Stimulated activated CD8-positive, alpha-beta memory T cell treated with anti-CD3 and anti-CD28 coated beads, Interleukin-7, amount 100 ng/mL, for 24 hours (primary cell): Measurements from ENCODE around the gene COL5A2.

ENCODE experiments used
- DNase-seq: peaks from one replicate; pipeline ENCODE4 v3.0.0-alpha.2; 2020; ENCODE audit warnings: low read depth

Gene COL5A2

DNA sequence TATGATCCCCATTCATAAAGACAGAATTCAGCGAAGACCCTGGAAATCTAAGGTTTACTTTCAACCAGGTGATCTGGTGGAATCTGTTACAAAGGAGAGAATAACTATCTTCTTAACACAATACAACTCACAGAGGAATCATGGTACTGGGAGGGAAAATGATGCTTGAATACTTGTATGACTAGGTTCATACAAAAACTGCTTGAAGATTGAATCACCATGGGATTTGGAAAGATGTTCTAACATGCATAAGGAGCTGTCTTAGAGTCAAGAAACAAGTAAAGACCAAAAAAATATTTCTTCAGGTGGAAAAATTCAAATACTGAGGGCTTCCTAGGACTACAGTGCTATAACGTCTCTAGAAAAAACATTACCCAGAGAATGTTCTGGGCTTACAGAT is 32.2 kb downstream of the COL5A2 start:
- DNase-seq: no peak

DNA sequence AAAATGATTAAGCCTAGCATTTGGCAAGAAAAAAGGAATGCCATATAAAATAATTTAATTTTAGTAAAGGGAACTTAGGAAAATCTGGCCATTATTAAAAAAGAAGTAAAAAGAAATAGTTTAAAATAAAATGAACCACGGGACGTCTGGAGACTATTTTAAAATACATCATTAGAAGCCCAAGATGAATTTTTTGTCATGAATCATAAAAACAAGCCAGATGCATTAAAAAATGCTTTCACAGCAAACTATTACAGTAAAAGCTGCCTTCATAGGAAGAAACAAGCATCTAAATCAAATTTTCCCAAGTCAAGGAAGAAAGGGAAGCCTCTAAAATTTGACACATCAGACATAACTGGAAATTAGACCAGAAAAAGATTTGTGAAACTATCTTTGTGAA is 33.0 kb downstream of the COL5A2 start:
- no peak for DNase-seq

DNA sequence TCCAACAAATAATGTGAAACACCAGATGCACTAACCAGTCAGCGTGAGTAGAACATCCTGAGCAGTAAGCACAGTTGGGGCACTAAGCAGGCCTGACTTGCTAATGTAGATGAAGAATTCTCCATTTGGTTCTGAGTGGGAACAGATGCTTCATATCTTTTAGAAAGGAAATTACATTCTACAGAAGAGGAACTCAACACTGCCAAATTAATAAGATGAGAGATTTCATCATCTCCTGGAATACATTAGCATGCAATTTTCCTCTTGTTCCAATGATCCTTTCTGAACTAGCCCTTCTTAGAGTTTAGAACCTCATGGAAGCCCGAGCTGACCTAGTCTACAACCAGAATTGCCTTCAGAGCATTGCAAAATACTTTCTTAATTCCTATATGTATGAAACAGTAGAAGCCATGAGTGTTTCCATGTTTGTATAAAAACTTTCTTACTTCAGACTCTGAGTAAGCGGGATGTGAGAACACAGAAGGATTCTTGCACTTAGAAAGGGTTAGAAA is 34.8 kb downstream of the COL5A2 start:
- DNase-seq: no peak

DNA sequence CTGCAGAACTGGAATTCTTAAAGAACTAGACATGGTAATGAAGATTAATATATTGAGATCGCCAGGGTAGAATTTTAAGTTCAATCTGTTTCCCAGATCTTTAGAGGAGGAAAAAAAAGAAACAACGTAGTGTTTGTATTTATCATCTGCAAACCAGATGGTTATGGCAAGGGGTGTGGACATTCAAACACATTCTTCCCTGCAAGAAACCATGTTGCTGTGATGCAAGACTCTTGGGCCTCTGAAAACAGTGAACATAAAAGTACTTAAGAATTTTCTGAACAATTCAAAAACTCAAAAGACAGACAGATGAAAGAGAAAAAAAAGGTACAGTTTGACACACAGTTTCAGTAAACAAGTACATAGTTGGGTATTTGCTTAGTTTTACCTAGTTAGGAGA is 35.6 kb downstream of the COL5A2 start:
- no peak for DNase-seq

GRCh38 chr2:189142893-189143759 is 36.4 kb downstream of the COL5A2 start:
- DNase-seq: peak; percentile 12

GRCh38 chr2:189138800-189139199 is 40.8 kb downstream of the COL5A2 start:
- DNase-seq: no peak

DNA sequence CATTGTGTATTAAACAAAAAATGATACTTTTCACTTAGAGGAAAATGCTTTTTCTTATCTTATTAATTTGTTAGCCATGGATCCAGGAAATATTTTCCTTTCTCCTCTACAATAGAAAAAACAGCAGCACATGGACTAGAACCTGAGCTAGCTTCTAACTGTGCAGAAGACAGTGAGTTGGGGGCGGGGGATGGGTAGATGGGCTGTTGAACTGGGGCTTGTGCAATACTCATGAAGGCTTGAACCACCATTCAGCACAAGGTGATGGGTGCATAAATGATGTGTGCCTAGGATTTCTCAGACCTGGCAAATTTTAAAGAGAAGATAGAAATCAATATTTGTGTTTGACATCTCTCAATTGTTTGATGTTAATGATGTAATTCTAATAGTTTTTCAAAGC is 42.0 kb downstream of the COL5A2 start:
- DNase-seq: no peak

GRCh38 chr2:189134485-189134884 is 45.1 kb downstream of the COL5A2 start:
- no peak for DNase-seq

DNA sequence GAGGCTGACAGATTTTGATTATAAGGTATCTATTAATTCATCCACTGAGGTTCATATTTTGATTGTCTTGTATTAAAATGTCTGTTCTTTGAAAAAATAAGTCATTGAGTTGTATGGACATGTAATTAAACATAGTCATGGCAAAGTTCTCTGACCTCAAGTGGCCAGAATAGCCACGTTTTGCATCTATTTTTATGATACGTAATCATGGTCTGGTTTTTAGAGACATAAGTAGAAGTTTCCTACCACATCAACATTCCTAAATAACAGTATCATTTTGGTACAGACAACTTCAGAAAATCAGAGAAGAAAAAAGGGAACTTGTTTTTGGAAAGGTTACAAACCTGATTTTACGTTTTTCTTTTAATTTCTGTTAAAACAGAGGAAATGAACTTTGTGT is 47.6 kb downstream of the COL5A2 start:
- no peak for DNase-seq

DNA sequence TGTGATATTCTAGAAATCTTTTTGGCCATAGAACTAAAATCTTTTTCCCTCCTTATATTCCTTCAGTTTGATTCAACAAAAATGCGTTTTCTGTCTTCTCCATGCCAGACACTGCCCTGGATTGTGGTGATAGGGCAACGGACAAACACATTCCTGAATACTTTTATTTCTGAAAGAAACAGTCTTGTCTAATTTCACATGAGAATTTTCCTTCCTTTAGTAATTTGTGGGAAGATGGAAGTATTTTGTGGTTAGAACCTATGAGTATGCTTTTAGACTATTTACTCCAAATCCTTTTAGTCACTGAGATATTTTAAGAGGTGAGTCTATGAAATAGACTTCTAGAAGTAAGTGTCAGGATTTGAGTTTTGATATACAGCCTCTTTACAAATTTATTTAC is 49.6 kb downstream of the COL5A2 start:
- no peak for DNase-seq

DNA sequence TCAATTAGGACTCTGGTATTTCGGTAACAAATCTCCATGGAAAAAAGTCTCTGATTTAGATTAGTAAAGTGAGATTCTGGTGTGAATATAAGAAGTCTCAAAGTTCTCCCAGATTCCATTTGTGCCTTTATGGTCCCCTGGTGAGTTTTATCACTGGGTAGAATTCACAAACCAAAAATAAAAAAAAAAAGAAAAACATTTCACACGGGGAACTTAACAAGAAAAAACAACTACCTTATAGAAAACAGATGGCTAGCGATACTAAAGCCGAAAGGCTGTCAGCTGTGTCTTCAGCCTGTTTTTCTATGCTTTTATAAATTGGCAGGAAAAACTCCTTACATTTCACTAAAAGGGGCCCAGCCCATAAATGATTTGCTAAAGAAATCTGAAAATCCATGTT is 50.6 kb downstream of the COL5A2 start:
- DNase-seq: no peak

DNA sequence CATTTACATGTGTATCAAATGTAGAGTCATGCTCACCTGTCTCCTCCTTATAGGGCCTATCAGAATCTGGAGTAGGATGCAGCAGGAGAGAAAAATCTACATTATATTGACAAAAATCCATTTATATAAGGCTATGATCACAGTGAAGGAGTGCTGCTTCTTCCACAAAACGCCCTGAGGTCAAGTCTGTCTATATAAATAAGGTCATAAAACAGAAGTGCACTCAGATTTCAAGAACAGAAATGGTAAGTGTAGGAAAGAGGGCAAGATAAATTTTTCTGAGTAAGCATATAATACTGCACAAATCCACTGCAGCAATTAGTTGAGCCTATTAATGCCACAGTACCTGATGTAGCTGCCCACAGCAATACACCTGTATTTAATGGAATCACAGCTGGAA is 51.8 kb downstream of the COL5A2 start:
- no peak for DNase-seq

DNA sequence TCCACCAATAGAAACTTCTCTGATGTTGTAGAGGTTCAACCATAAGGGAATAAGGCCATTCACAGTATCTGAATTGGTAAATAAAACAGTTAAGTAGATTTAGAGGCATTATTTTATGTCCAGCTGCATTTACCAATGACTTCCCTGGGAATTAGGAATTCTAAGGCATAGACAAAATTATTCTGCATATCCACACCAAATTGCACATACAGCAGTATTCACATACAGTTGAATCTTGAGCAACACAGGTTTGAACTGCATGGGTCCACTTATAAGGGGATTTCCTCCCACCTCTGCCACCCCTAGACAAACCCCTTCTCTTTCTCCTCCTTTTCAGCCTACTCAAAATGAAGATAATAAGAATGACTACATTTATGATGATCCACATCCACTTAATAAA is 54.4 kb downstream of the COL5A2 start:
- no peak for DNase-seq

GRCh38 chr2:189124175-189124574 is 55.4 kb downstream of the COL5A2 start:
- DNase-seq: no peak

DNA sequence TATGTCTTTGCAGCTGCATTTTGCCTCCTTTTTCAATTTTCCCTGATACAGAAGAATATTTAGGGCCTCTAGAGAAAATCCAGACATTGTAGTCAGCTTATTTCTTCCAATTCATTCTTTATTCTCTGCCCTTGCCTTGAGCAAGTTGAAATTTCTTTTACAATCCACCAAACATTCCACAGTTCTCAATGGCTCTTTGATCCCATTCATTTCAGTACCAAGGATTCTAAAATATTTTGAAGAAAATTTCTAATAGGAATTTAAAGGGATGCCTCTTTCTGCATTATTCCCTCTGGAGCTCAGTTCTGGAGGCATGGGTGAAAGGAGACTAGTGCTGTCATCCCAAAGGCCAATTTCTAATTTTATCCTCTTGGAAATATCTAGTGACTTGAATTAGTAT is 61.2 kb downstream of the COL5A2 start:
- DNase-seq: no peak

DNA sequence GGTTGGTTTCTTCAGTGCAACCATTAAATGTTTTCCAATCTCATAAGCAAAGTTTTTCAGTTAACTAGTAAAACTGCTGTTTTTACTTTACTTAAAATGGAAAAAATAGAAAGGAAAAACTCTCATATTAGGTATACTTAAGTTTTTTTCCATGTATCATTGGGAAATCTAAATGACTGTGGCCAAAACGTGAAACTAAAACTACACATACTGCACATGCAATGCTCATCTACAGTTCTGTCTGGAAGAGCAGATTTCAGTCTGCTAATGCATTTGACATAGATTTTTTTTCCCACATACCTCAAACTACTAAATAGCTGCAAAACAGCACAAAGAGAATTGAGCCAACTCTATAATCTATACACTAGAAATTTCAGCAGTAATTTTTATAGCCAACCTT is 62.6 kb downstream of the COL5A2 start:
- no peak for DNase-seq

DNA sequence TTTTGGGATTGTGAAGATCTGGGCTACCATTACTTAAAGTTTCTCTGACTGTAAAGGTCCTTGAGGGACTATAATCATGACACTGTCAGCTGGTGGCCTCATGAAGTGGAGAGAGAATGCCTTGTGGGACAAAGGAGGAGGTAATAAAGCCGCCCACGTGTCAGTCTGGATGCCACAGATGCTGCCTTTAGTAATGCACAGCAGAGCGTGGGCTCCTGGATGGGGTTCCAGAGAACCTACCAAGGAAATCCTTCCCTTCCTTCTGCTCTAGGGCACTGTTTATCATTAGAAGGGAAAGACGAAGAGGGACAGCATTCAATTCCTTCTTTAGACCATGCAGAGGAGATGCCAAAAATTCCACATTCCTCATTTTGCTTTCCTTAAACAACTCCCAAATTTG is 63.5 kb downstream of the COL5A2 start:
- DNase-seq: no peak

DNA sequence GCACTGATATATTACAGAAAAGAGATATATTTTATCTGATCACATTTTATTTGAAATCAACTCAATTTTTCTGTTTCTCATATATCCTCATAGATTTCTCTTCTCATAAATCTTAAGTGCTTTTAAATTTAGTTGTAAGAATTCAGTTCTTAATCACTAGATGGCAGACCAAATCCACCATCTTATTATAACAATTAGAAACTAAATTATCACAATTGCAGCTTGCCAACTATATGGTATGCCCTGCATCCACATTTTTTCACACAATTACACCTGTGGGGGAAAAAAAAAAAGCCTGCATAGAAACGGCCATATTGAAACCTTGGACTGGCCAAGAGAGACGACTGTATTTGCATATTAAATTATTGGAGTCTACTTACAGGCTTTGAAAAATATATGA is 64.4 kb downstream of the COL5A2 start:
- DNase-seq: no peak

GRCh38 chr2:189113963-189114362 is 65.6 kb downstream of the COL5A2 start:
- DNase-seq: no peak

GRCh38 chr2:189111063-189111715 is 68.4 kb downstream of the COL5A2 start:
- DNase-seq: no peak

- no peak for DNase-seq
Measured at GRCh38 chr2:189109921-189110397, 69.6 kb downstream of the COL5A2 start.

GRCh38 chr2:189104934-189105333 is 74.6 kb downstream of the COL5A2 start:
- no peak for DNase-seq

DNA sequence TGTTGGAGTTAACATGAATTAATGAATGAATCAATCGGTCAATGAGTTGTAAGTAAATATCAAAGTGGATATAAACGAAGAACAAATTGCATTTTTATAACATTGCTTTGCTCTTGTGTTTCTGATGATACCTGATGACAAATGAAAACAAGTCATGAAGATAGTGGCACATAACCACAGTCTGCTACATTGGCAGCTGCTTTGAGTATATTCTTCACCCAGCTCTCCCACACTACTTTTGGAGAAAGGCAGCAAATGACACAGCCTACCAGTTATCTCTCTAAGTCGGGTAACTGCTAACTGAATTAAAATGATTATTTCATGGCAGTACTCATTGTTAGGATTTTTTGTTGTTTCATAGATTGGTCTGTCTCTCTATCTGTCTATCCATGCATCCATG is 76.8 kb downstream of the COL5A2 start:
- no peak for DNase-seq
